Head of caudate nucleus (tissue), 42 donors: ENCODE measurements around the gene DDX5.
"Not testable (repeated sequence)": the region's sequence is repeated elsewhere in the genome, so short reads cannot be mapped to it uniquely, and the experiment has no call there.

ENCODE experiments used
- DNase-seq, 42 donors: peaks; one replicate each; pipeline versions ENCODE4 v3.0.0 to v3.0.0-alpha.2; 2020 to 2021; ENCODE audit warnings: mixed read lengths in 7 of 42
- intact Hi-C: fragments of 100-400 bp; cut with DNase I; formaldehyde crosslinking; loops from one replicate; pipeline ENCODE4 v1.15.0; 2022

The DDX5 gene

GRCh38 chr17:64496786-64497564 lies 9.1 kb downstream of the DDX5 start, which contains the start of gene POLG2:
POLG2 (minus strand) TSS chr17:64497054; CDS start chr17:64496968, 86 bp downstream.
- intact Hi-C loops: loop anchor here (1.0 kb wide), 1 partner anchor 8 kb away; no protein-coding TSS in a partner anchor
- peak; percentile 83 to 96 (median 93) for DNase-seq

GRCh38 chr17:64496348-64496785 lies 9.7 kb downstream of the DDX5 start:
- intact Hi-C loops: no loop called here
- peak in 2 of 42 donors; percentile 4 for DNase-seq

GRCh38 chr17:64495300-64495699 lies 10.8 kb downstream of the DDX5 start:
- DNase-seq, intact Hi-C loops: not testable (repeated sequence)

GRCh38 chr17:64494121-64494520 lies 12.0 kb downstream of the DDX5 start:
- intact Hi-C loops: no loop called here
- no peak for DNase-seq

GRCh38 chr17:64492481-64493109 lies 13.5 kb downstream of the DDX5 start:
- intact Hi-C loops: no loop called here
- no peak for DNase-seq

GRCh38 chr17:64491994-64492393 lies 14.1 kb downstream of the DDX5 start:
- DNase-seq: no peak
- intact Hi-C loops: no loop called here

- intact Hi-C loops: no loop called here
- peak in 5 of 42 donors; percentile 9 to 36 (median 16) for DNase-seq
Measured at GRCh38 chr17:64491034-64491860, 14.8 kb downstream of the DDX5 start.

GRCh38 chr17:64488301-64488700 lies 17.8 kb downstream of the DDX5 start:
- intact Hi-C loops: no loop called here
- no peak for DNase-seq

- intact Hi-C loops: no loop called here
Measured at GRCh38 chr17:64484380-64484779, 21.7 kb downstream of the DDX5 start.

GRCh38 chr17:64480951-64481350 lies 25.1 kb downstream of the DDX5 start:
- intact Hi-C loops: no loop called here
- no peak for DNase-seq

More at GRCh38 chr17:64484380-64484779, 21.7 kb downstream of the DDX5 start:
- DNase-seq: no peak

- no peak for DNase-seq
- intact Hi-C loops: no loop called here
Measured at GRCh38 chr17:64477849-64478248, 28.2 kb downstream of the DDX5 start.

- intact Hi-C loops: no loop called here
- no peak for DNase-seq
Measured at GRCh38 chr17:64472564-64472963, 33.5 kb downstream of the DDX5 start.

- intact Hi-C loops: no loop called here
- no peak for DNase-seq
Measured at GRCh38 chr17:64471440-64471839, 34.6 kb downstream of the DDX5 start.

- no peak for DNase-seq
- intact Hi-C loops: no loop called here
Measured at GRCh38 chr17:64470625-64471024, 35.5 kb downstream of the DDX5 start.

GRCh38 chr17:64466834-64467233 lies 39.3 kb downstream of the DDX5 start:
- intact Hi-C loops, DNase-seq: not testable (repeated sequence)

GRCh38 chr17:64466019-64466735 lies 39.9 kb downstream of the DDX5 start:
- no peak for DNase-seq
- intact Hi-C loops: no loop called here

- intact Hi-C loops: no loop called here
- no peak for DNase-seq
Measured at GRCh38 chr17:64461788-64462187, 44.3 kb downstream of the DDX5 start.

GRCh38 chr17:64460955-64461354 lies 45.1 kb downstream of the DDX5 start:
- intact Hi-C loops: no loop called here

GRCh38 chr17:64459818-64460217 lies 46.3 kb downstream of the DDX5 start:
- intact Hi-C loops, DNase-seq: not testable (repeated sequence)

More at GRCh38 chr17:64460955-64461354, 45.1 kb downstream of the DDX5 start:
- DNase-seq: no peak
